Measurements from ENCODE around the gene ZNF568. TPM values are rescaled to one million over a fixed set of nuclear protein-coding genes. Genes with fewer than 3 reads are reported as not detected.

Gene ZNF568
- polyA plus RNA-seq (2011; rRNA removed) (7.8 and 8.6 TPM in 2 replicates), polyA minus RNA-seq (2011; rRNA and poly(A)+ RNA removed) (7.3 and 9.0 TPM in 2 replicates)

GRCh38 chr19:36915992-36916830 lies at the start of gene ZNF568, which contains the start of gene ZNF829:
Gene ZNF568, plus strand, starts transcription at chr19:36916332. Its CDS starts 6,439 bp downstream, at chr19:36922771.
Gene ZNF829, minus strand, starts transcription at chr19:36916291. Its CDS starts 1,124 bp downstream, at chr19:36915167.
- Histone ChIP-seq H3K4me3 (ENCODE audit: low read depth, low read length) (peak within 1 kb of the TSS; percentile 85), H3K27me3 (ENCODE audit: control insufficient read depth, insufficient read depth, low read length) (no peaks in the 10 kb centered on the region), H3K9me3 (ENCODE audit: control insufficient read depth, insufficient read depth, low read length) (peaks cover 11% of the 10 kb centered on the region), H3K27ac (ENCODE audit: low read depth, low read length) (peak within 1 kb of the TSS; percentile 88)
- peak; percentile 71 for TF ChIP-seq CTCF (IDR thresholded peaks at IDR 0.05; ENCODE audit: low read depth, low read length)
- POLR2A ChIA-PET = no interaction called here
- DNase-seq (ENCODE audit: low read depth, low spot score) = peak; percentile 36
- CTCF ChIA-PET = interaction anchor here (0.6 to 0.8 kb wide), 2 partner anchors 11 to 861 kb away, joined by 3 to 4 read pairs; no protein-coding TSS in a partner anchor

- Histone ChIP-seq H3K27ac (ENCODE audit: low read depth, low read length) (no peak overlapping the region), H3K9me3 (ENCODE audit: control insufficient read depth, insufficient read depth, low read length) (peaks cover 34% of the 10 kb centered on the region), H3K27me3 (ENCODE audit: control insufficient read depth, insufficient read depth, low read length) (no peaks in the 10 kb centered on the region), H3K4me3 (ENCODE audit: low read depth, low read length) (no peak overlapping the region)
- no peak for DNase-seq (ENCODE audit: low read depth, low spot score)
- ChIA-PET CTCF (no interaction called here), POLR2A (no interaction called here)
- TF ChIP-seq CTCF (IDR thresholded peaks at IDR 0.05; ENCODE audit: low read depth, low read length) = no peak
These were observed 38.9 kb upstream of the ZNF568 start for GRCh38 chr19:36876993-36877938.

- Histone ChIP-seq H3K9me3 (ENCODE audit: control insufficient read depth, insufficient read depth, low read length) (peaks cover 42% of the 10 kb centered on the region), H3K4me3 (ENCODE audit: low read depth, low read length) (no peak overlapping the region)
- POLR2A ChIA-PET = no interaction called here
These were observed 24.3 kb upstream of the ZNF568 start for GRCh38 chr19:36891768-36892357.

GRCh38 chr19:36894849-36895383 lies 21.2 kb upstream of the ZNF568 start:
- CTCF ChIA-PET = no interaction called here

More at GRCh38 chr19:36891768-36892357, 24.3 kb upstream of the ZNF568 start:
- no peak for TF ChIP-seq CTCF (IDR thresholded peaks at IDR 0.05; ENCODE audit: low read depth, low read length)
- DNase-seq (ENCODE audit: low read depth, low spot score) = no peak
- Histone ChIP-seq H3K27ac (ENCODE audit: low read depth, low read length) (no peak overlapping the region), H3K27me3 (ENCODE audit: control insufficient read depth, insufficient read depth, low read length) (no peaks in the 10 kb centered on the region)
- CTCF ChIA-PET = no interaction called here

More at GRCh38 chr19:36894849-36895383, 21.2 kb upstream of the ZNF568 start:
- no peak overlapping the region for H3K4me3 ChIP-seq (ENCODE audit: low read depth, low read length)
- H3K27ac ChIP-seq (ENCODE audit: low read depth, low read length) = no peak overlapping the region
- POLR2A ChIA-PET = no interaction called here
- no peaks in the 10 kb centered on the region for H3K27me3 ChIP-seq (ENCODE audit: control insufficient read depth, insufficient read depth, low read length)
- no peak for DNase-seq (ENCODE audit: low read depth, low spot score)
- TF ChIP-seq CTCF (IDR thresholded peaks at IDR 0.05; ENCODE audit: low read depth, low read length) = no peak
- H3K9me3 ChIP-seq (ENCODE audit: control insufficient read depth, insufficient read depth, low read length) = peaks cover 42% of the 10 kb centered on the region

All from AG04450 (cell line).